ENCODE results near the gene XXYLT1.

The XXYLT1 gene

GRCh38 chr3:195154111-195154791 is 116.7 kb downstream of the XXYLT1 start:
- no peak for DNase-seq (ENCODE audit: low read depth in 4 of 4, low spot score in 1 of 4)

- no peak for DNase-seq (ENCODE audit: low read depth in 4 of 4, low spot score in 1 of 4)
Measured at GRCh38 chr3:195153653-195154052, 117.3 kb downstream of the XXYLT1 start.

DNA sequence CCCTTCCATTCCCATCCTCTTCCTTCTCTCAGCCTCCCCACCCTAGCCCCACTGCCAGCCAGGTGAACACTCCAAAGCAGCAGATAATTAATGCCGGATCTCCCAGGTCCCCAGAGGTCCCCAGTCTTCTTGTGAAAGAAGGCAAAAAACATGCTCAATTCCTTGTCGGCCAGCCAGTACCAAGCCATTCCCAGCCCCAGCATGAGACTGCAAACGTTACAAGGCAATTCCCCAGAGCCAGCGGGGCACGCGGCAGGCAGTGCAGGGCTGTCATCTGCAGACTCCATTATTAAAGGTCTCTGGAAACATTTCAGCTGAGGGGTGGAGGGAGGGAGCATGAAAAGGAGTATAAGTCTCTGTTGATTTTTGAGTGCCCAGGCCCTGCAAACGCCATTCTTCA is 117.8 kb downstream of the XXYLT1 start:
- DNase-seq (ENCODE audit: low read depth in 4 of 4, low spot score in 1 of 4) = no peak

DNA sequence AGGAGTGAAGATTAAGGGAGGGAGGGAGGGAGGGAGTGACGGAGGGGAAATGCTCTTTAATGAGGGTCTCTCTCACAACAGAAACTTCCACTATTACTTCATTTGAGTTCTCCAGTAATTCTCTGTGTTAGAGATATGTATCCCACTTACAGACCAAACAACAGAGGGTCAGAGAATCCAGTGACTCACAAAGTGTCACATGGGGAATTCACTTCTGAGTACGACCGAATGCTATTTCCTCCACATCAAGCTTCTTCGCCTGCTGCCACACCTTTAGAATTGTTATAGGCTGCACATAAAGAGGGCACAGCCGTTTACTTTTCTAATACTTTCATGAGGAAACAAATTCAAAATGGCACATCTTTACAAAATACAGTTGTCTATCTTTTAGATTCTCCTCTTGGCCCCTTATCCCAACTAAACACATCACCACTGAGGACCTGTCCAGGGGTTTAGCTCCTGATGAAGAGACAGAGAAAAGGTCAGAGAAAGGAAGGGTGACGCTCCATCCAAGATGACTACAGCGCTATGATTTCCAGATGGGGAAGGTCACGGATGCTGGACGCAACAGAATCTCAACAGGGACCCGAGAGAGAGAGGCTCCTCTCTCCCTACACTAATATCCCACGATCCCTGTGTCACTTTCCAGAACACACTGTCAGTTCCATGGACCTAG is 119.0 kb downstream of the XXYLT1 start:
- no peak for DNase-seq (ENCODE audit: low read depth in 4 of 4, low spot score in 1 of 4)

- no peak for DNase-seq (ENCODE audit: low read depth in 4 of 4, low spot score in 1 of 4)
Measured at GRCh38 chr3:195151402-195151801, 119.6 kb downstream of the XXYLT1 start.

GRCh38 chr3:195150181-195151118 is 120.5 kb downstream of the XXYLT1 start:
- DNase-seq (ENCODE audit: low read depth in 4 of 4, low spot score in 1 of 4) = no peak

DNA sequence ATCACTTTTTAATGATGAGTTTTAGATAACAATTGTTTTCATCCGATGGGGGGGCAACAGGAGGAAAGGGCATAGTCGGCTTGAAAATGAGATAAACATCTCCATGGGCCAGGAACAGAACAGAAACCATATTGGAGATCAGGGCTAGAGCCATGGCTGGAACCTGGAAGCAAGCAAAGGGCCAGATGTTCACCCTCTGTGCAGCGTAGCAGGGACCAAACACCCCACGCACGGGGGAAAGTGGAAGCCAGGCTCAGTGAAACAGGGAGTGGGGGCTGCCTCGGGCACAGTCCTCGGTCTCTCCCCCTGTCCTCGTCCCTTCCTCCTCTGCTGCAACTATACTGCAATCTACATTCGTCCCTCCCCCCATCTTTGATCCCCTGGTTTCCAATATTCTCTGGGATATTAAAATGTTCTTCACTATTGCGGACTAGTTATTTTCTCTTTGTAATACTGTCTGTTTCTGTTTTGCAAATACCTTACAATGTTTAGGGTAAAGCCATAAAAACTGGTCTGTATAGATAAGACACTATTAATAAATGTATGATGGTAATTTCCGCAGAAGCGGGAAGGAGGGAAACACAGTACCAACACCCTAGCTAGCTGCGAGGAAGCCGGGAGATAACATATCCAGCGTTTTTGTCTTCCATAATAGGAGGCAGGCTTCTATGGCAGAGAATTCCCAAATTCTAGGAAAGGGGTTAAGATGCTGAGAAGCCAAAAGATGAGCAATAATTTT is 121.5 kb downstream of the XXYLT1 start:
- no peak for DNase-seq (ENCODE audit: low read depth in 4 of 4, low spot score in 1 of 4)

DNA sequence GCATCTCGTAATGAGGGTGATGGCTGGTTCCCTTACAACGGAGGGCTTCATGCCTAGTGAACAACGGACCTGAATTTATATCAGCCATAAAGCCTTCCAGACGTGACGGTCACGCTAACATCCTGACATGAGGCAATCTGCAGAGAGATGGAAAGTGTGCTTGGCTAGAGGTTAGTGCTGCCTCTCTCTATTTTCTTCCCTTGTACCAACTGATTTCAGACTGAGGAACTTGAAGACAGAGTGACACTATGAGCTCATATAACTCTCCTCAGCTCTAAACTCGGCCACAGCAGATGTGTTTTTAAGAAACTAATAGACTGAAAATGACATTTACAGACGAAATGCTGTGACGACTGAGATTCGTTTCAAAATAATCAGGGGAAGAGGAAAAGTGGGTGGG is 122.4 kb downstream of the XXYLT1 start:
- no peak for DNase-seq (ENCODE audit: low read depth in 4 of 4, low spot score in 1 of 4)

DNA sequence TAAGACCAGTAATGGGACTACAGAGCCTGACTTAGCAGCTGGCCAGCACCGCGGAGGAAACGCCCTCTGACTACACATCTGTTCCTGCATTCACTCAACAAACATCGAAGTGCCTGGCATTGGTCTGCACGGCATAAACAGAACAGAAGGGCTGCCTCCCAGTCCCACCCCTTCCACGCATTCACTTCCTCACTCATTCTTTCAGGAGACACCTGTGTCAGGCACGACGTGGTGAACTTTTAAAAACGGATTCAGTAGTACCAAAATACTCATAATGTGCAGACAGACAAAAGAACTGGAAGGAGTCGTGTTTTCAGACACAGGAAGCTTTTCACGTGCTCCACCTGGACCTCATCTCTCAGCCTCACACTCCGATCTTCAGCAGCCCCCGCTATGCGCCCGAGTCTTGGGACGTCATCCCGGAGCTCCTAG is 123.3 kb downstream of the XXYLT1 start:
- DNase-seq (ENCODE audit: low read depth in 4 of 4, low spot score in 1 of 4) = no peak

DNA sequence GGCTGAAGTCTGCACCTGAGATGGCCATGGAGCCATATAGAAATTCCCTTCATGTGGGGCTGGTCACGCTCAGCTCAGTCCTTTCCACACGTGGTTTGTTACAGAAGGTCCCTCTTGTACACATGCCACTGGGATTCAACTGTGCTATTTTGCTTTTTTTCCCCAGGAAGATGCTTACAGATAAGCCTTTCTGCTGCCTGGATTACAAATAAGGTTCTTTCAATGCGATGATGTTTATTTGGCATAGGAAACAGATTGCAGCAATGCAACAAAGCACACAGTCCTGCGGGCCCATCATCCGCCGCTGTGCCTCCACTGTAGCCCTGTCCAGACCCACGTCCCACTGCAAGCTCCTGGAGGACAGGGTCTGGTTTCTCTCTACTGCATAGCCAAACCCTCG is 124.8 kb downstream of the XXYLT1 start:
- DNase-seq (ENCODE audit: low read depth in 4 of 4, low spot score in 1 of 4) = no peak

- no peak for DNase-seq (ENCODE audit: low read depth in 4 of 4, low spot score in 1 of 4)
Measured at GRCh38 chr3:195145579-195145978, 125.4 kb downstream of the XXYLT1 start.

DNA sequence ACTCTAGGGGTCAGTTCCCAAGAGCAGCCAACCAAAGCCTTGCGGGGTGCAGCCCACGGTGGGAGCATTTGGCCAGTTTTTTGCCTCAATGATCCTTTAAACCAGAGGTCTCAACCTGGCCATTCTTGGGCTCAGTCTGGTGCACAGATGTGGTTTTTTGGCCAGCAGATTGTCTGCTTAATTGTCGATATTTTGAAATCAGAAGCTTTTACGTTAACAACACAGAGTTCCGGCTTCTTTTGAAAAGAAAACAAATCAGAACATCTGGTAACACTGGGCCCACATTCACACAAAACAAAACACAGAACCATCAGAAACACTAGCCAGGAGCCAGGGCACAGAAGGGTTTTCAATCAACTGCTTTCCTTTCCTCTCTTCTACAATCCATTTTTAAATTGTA is 127.7 kb downstream of the XXYLT1 start:
- DNase-seq (ENCODE audit: low read depth in 4 of 4, low spot score in 1 of 4) = no peak

DNA sequence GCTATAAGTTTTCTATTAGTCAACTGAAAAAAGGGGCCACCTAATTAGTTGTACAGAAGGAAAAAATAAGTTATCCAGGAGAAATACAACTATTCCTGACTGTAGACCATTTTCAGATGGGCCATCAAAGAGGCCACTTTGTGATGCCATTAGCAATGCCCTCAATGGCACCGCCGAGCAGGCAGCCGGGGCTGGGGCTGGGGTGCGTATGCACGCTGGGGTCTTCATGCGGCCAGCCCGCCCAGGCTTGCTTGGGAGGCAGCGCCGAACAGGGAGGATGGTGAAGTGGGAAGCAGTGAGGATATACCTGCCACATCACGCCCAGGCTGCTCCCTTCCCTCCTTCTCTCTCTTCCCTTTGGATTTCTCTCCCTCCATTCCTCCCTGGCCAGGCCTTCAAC is 128.4 kb downstream of the XXYLT1 start:
- no peak for DNase-seq (ENCODE audit: low read depth in 4 of 4, low spot score in 1 of 4)

GRCh38 chr3:195140816-195141793 is 129.9 kb downstream of the XXYLT1 start:
- no peak for DNase-seq (ENCODE audit: low read depth in 4 of 4, low spot score in 1 of 4)

DNA sequence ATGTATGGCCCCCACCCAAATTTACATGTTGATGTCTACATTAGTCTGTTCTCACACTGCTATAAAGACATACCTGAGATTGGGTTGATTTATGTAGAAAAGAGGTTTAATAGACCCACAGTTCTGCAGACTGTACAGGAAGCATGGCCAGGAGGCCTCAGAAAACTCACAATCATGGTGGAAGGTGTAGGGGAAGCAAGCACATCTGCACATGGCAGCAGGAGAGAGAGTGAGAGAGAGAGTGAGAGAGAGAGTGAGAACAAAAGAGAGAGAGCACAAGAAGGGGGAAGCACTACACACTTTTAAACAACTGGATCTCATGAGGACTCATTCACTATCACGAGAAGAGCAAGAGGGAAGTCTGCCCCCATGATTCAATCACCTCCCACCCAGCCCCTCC is 130.5 kb downstream of the XXYLT1 start:
- DNase-seq (ENCODE audit: low read depth in 4 of 4, low spot score in 1 of 4) = no peak

GRCh38 chr3:195139876-195140240 is 131.1 kb downstream of the XXYLT1 start:
- DNase-seq (ENCODE audit: low read depth in 4 of 4, low spot score in 1 of 4) = no peak

DNA sequence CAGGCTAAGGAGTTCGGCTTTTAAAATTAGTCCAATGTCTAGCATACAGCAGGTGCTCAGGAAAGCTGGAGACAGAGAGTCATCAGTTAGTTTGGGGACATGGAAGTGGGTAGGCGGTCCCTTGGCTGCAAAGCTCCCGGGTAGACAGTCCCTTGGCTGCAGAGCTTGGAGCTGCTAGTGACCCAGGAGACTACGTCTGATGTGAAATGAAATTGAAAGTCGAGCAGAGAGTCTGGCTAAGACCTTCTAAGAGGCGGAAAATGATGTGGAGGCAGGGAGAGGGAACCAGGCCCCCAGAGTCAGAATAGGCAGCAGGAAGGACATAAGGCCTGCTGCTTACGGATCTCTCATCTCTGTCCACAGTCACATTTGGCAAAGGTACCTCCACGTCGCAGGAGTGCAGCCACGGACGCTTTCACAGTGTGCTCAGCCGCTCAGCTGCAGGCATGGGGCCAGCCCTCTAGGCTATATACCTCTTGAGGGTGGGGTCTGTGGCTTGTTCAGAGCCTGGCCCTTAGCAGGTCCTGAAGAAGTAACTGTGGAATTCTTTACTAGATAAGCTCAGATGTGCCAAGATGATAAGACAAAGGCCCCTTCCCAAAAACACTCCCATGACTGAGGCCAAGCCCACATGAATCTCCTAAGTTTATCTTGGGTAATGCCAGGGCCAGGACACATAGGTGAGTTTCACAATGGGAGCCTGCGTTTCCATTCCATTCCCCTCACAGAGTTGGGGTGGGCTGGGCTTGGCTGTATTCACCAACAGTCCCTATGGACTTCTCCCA is 131.7 kb downstream of the XXYLT1 start:
- no peak for DNase-seq (ENCODE audit: low read depth in 4 of 4, low spot score in 1 of 4)

- no peak for DNase-seq (ENCODE audit: low read depth in 4 of 4, low spot score in 1 of 4)
Measured at GRCh38 chr3:195137638-195138588, 133.0 kb downstream of the XXYLT1 start.

All from stimulated activated CD4-positive, alpha-beta T cell treated with anti-CD3 and anti-CD28 coated beads, Interleukin-1b, Interleukin-23, amount 100 ng/mL, for 24 hours (primary cell).